ENCODE results near the gene MCF2L2.

The MCF2L2 gene

GRCh38 chr3:183370391-183370790 is 58.0 kb downstream of the MCF2L2 start:
- no peak overlapping the region for H3K4me3 ChIP-seq (ENCODE audit: low read depth, low read length)
- POLR2A ChIA-PET: no interaction called here
- CTCF ChIA-PET: interaction anchor here (1.4 to 20.3 kb wide), 5 partner anchors 8 to 248 kb away, joined by 4 to 790 read pairs (median 10); no protein-coding TSS in a partner anchor
- DNase-seq (ENCODE audit: low read depth, low spot score): no peak
- TF ChIP-seq, protein P1, sequence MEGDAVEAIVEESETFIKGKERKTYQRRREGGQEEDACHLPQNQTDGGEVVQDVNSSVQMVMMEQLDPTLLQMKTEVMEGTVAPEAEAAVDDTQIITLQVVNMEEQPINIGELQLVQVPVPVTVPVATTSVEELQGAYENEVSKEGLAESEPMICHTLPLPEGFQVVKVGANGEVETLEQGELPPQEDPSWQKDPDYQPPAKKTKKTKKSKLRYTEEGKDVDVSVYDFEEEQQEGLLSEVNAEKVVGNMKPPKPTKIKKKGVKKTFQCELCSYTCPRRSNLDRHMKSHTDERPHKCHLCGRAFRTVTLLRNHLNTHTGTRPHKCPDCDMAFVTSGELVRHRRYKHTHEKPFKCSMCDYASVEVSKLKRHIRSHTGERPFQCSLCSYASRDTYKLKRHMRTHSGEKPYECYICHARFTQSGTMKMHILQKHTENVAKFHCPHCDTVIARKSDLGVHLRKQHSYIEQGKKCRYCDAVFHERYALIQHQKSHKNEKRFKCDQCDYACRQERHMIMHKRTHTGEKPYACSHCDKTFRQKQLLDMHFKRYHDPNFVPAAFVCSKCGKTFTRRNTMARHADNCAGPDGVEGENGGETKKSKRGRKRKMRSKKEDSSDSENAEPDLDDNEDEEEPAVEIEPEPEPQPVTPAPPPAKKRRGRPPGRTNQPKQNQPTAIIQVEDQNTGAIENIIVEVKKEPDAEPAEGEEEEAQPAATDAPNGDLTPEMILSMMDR (IDR thresholded peaks at IDR 0.05; ENCODE audit: insufficient read depth, low read length, missing control alignments): no peak

DNA sequence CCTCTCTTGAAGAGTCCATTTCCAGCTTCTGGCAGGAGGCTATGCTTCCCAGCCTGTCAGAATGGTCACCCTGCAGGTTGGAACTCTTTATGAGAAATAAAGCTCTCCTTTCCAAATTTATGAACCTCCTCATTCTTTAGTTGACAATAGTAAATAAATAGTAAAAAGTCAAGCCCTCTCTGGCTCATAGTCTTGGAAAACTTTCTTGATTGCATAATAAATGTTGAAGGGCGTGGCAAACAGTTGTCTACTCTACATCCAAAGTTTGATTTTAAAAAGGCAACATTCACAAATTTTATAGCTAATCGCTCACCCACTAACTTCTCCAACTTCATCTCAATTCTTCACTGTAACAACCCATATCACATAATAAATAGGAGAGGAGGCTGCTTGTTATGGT is 58.8 kb downstream of the MCF2L2 start:
- DNase-seq (ENCODE audit: low read depth, low spot score): no peak
- TF ChIP-seq, protein P1 (IDR thresholded peaks at IDR 0.05; ENCODE audit: insufficient read depth, low read length, missing control alignments): no peak
- H3K4me3 ChIP-seq (ENCODE audit: low read depth, low read length): no peak overlapping the region
- ChIA-PET CTCF (interaction anchor here (1.4 to 20.3 kb wide), 5 partner anchors 9 to 247 kb away, joined by 4 to 790 read pairs (median 10); no protein-coding TSS in a partner anchor), POLR2A (no interaction called here)

DNA sequence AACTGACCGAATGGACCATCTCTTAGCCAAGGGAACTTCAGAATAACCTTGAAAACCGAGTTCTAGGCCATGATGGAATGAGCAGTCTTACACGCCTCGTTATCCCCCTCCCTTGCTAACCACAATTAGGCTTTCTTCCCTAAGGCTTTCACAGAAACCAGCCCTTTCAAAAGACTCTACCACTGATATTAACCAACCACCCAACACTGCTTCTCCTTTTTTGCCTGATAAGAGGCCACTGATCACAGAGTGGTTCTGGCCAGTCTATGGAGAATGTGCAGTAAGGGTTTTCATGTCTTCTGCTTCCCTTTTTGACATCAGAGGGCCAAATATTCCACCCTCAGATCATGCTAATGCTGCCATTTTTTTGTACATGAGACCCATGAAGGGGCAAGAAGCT is 59.3 kb downstream of the MCF2L2 start:
- POLR2A ChIA-PET: no interaction called here

GRCh38 chr3:183360971-183361624 is 67.3 kb downstream of the MCF2L2 start:
- H3K4me3 ChIP-seq (ENCODE audit: low read depth, low read length): no peak overlapping the region
- ChIA-PET POLR2A (no interaction called here), CTCF (no interaction called here)
- DNase-seq (ENCODE audit: low read depth, low spot score): no peak
- TF ChIP-seq, protein P1 (IDR thresholded peaks at IDR 0.05; ENCODE audit: insufficient read depth, low read length, missing control alignments): no peak

More for the DNA sequence above, 59.3 kb downstream of the MCF2L2 start:
- no peak for DNase-seq (ENCODE audit: low read depth, low spot score)
- CTCF ChIA-PET: interaction anchor here (1.4 to 20.3 kb wide), 5 partner anchors 10 to 246 kb away, joined by 4 to 790 read pairs (median 10); no protein-coding TSS in a partner anchor
- TF ChIP-seq, protein P1 (IDR thresholded peaks at IDR 0.05; ENCODE audit: insufficient read depth, low read length, missing control alignments): no peak
- H3K4me3 ChIP-seq (ENCODE audit: low read depth, low read length): no peak overlapping the region

DNA sequence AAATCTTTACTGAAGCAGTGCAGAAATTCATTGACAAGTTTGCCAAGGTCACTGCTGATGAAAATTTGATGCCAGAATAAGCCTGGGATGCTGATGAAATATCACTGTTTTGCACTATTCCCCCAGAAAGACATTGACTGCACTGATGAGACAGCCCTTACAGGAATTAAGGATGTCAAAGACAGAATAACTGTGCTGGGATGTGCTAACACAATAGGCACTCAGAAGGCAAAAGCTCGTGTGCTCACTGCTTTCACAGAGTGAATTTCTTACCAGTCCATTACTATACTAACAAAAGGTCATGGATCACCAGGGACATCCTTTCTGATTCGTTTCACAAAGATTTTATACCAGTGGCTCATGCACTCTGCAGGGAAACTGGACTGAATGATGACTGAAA is 69.4 kb downstream of the MCF2L2 start:
- no peak for DNase-seq (ENCODE audit: low read depth, low spot score)
- H3K4me3 ChIP-seq (ENCODE audit: low read depth, low read length): no peak overlapping the region
- TF ChIP-seq, protein P1 (IDR thresholded peaks at IDR 0.05; ENCODE audit: insufficient read depth, low read length, missing control alignments): no peak
- CTCF ChIA-PET: interaction anchor here (1.6 kb wide), 1 partner anchor 174 kb away, joined by 3 read pairs; no protein-coding TSS in a partner anchor
- POLR2A ChIA-PET: no interaction called here

DNA sequence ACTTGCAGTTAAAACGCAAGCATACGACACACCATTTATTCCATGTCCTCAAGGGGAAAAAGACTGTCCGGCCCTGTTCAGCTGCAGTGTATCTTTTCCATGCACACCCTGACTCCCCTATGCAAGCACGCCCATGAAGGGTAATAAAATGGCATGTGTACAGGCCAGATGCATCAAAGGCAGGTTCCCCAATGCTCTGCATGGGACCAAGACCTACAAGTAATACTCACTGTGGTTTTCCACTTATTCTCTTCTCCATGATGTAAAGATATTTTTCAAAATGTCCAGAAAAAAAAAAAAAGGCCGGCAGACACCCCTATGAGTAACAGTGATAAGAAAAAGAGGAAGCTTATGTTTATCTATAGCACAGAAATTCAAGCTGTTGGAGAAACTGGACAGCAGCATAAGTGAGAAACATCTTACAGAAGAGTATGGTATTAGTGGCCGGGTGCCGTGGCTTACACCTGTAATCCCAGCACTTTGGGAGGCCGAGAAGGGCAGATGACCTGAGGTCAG is 70.8 kb downstream of the MCF2L2 start:
- ChIA-PET POLR2A (no interaction called here), CTCF (interaction anchor here (1.3 kb wide), 1 partner anchor 235 kb away, joined by 3 read pairs; no protein-coding TSS in a partner anchor)
- DNase-seq (ENCODE audit: low read depth, low spot score): no peak
- TF ChIP-seq, protein P1 (IDR thresholded peaks at IDR 0.05; ENCODE audit: insufficient read depth, low read length, missing control alignments): no peak
- H3K4me3 ChIP-seq (ENCODE audit: low read depth, low read length): no peak overlapping the region
